ENCODE results near the gene TAF8. TPM values are rescaled to one million over a fixed set of nuclear protein-coding genes. Genes with fewer than 3 reads are reported as not detected.

Gene TAF8
- total RNA-seq, 1 experiment from 2014 or later: 20.7 TPM

DNA sequence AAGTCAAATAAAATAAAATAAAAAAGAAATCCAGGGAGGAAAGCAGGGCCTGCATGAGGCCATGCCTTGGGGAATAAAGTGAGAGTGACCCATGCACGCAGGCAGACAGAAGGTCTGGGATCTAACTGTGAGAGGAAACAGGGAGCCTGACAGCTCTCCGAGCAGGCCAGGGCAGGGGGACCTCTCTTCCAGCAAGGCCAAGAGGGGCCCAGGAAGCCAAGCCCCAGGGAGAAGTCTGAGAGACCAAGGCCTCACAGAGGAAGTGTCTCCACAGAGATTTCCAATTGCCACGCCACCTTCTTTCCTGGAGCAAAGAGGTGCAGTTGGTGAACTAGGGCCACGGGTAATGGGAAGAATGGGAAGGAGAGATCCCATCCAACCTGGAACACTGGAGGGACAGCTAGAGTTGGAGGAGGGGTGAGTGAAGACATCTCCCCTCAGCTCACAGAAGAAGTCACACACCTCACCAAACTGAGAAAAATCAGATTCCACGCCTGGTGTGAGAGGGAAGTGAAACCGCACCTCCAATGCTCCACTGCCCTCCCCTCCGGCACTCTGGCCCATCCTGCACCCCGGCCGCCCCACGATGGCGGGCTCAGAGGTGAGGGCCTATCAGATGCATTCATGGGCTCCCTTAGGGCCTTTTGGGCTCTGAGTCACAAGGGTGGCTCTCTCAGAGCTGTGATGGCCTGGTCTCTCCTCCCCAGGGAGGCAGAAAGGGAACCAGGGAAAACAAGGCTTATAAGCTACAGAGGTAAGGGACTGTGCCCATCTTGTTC lies 25.1 kb upstream of the TAF8 start:
- no peaks in the 10 kb centered on the region for H3K27me3 ChIP-seq (ENCODE audit: low read length)
- no peaks in the 10 kb centered on the region for H3K9me2 ChIP-seq (replicated peaks; ENCODE audit: low read length)
- intact Hi-C loops (cut with micrococcal nuclease): no loop called here
- H4K20me1 ChIP-seq (ENCODE audit: low read length): no peaks in the 10 kb centered on the region
- POLR2A ChIA-PET (ENCODE audit: unreplicated experiment): no interaction called here
- H3K4me3 ChIP-seq (ENCODE audit: low read length): no peak overlapping the region
- H3K4me2 ChIP-seq (ENCODE audit: low read length): no peak overlapping the region
- H3K4me1 ChIP-seq (ENCODE audit: insufficient read depth, low read length): peaks cover 5% of the 10 kb centered on the region
- no peaks in the 10 kb centered on the region for H3K79me2 ChIP-seq (ENCODE audit: low read length)
- TF ChIP-seq EZH2phosphoT487 (IDR thresholded peaks at IDR 0.05; ENCODE audit: borderline replicate concordance, low read length) (no peak), EZH2 (IDR thresholded peaks at IDR 0.05; ENCODE audit: low read length, unreplicated experiment) (no peak), CTCF (conservative IDR thresholded peaks at IDR 0.05; ENCODE audit: low read depth, low read length) (no peak)
- no peaks in the 10 kb centered on the region for H3F3A ChIP-seq (ENCODE audit: low read length, unreplicated experiment)
- no peak overlapping the region for H3K9ac ChIP-seq (ENCODE audit: low read length)
- H2AFZ ChIP-seq (ENCODE audit: low read length): no peak overlapping the region
- ATAC-seq (no peak), DNase-seq (no peak)
- CTCF ChIA-PET: no interaction called here
- H3K36me3 ChIP-seq (ENCODE audit: low read depth, low read length): no peaks in the 10 kb centered on the region
- no TSS peak for BruUV-seq (replicated peaks)
- H3K27ac ChIP-seq (ENCODE audit: low read length): no peak overlapping the region
- no peaks in the 10 kb centered on the region for H3K9me3 ChIP-seq (ENCODE audit: low read length)

- Histone ChIP-seq H3K9me2 (replicated peaks; ENCODE audit: low read length) (no peaks in the 10 kb centered on the region), H4K20me1 (ENCODE audit: low read length) (no peaks in the 10 kb centered on the region), H3K27me3 (ENCODE audit: low read length) (no peaks in the 10 kb centered on the region), H3K4me3 (ENCODE audit: low read length) (no peak overlapping the region), H3K4me1 (ENCODE audit: insufficient read depth, low read length) (peaks cover 5% of the 10 kb centered on the region), H3K79me2 (ENCODE audit: low read length) (no peaks in the 10 kb centered on the region), H3K27ac (ENCODE audit: low read length) (no peak overlapping the region), H3K36me3 (ENCODE audit: low read depth, low read length) (no peaks in the 10 kb centered on the region), H3F3A (ENCODE audit: low read length, unreplicated experiment) (no peaks in the 10 kb centered on the region), H2AFZ (ENCODE audit: low read length) (no peak overlapping the region), H3K9me3 (ENCODE audit: low read length) (no peaks in the 10 kb centered on the region), H3K9ac (ENCODE audit: low read length) (no peak overlapping the region), H3K4me2 (ENCODE audit: low read length) (no peak overlapping the region)
- ChIA-PET POLR2A (ENCODE audit: unreplicated experiment) (no interaction called here), CTCF (interaction anchor here (0.6 kb wide), 1 partner anchor 410 kb away, joined by 5 read pairs; no protein-coding TSS in a partner anchor)
- TF ChIP-seq EZH2phosphoT487 (IDR thresholded peaks at IDR 0.05; ENCODE audit: borderline replicate concordance, low read length): no peak
- TF ChIP-seq EZH2 (IDR thresholded peaks at IDR 0.05; ENCODE audit: low read length, unreplicated experiment): no peak
- no peak for TF ChIP-seq CTCF (conservative IDR thresholded peaks at IDR 0.05; ENCODE audit: low read depth, low read length)
- ATAC-seq (no peak), DNase-seq (no peak)
- no TSS peak for BruUV-seq (replicated peaks)
- intact Hi-C loops (cut with micrococcal nuclease): no loop called here
Measured at GRCh38 chr6:42025845-42026243, 24.5 kb upstream of the TAF8 start.

DNA sequence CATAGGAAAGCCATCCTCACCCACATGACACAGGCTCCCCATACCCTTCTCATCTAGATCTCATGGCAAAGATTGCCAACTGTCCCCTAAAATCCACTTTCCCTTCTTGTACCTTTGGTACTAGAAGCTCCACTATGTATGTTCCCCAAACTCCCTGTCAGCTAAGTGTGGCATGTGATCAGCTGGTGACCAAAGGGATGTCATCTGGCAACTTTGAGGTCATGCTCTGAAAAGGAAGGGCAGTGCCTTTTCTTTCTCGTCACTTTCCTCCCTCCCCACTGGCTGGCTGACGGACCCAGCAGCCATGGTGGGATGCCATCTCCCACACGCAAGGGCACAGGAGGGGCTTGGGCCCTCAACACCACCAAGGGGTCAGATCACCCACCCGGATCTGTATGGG lies 23.8 kb upstream of the TAF8 start:
- H3K4me1 ChIP-seq (ENCODE audit: insufficient read depth, low read length): peaks cover 5% of the 10 kb centered on the region
- POLR2A ChIA-PET (ENCODE audit: unreplicated experiment): no interaction called here
- H3F3A ChIP-seq (ENCODE audit: low read length, unreplicated experiment): no peaks in the 10 kb centered on the region
- H3K27ac ChIP-seq (ENCODE audit: low read length): no peak overlapping the region
- no peaks in the 10 kb centered on the region for H3K27me3 ChIP-seq (ENCODE audit: low read length)
- no peak overlapping the region for H2AFZ ChIP-seq (ENCODE audit: low read length)
- H3K4me2 ChIP-seq (ENCODE audit: low read length): no peak overlapping the region
- H3K36me3 ChIP-seq (ENCODE audit: low read depth, low read length): no peaks in the 10 kb centered on the region
- H4K20me1 ChIP-seq (ENCODE audit: low read length): no peaks in the 10 kb centered on the region
- H3K9me2 ChIP-seq (replicated peaks; ENCODE audit: low read length): no peaks in the 10 kb centered on the region
- ATAC-seq: no peak
- H3K9ac ChIP-seq (ENCODE audit: low read length): no peak overlapping the region
- BruUV-seq (replicated peaks): no TSS peak
- H3K4me3 ChIP-seq (ENCODE audit: low read length): no peak overlapping the region
- no peak for TF ChIP-seq CTCF (conservative IDR thresholded peaks at IDR 0.05; ENCODE audit: low read depth, low read length)
- TF ChIP-seq EZH2 (IDR thresholded peaks at IDR 0.05; ENCODE audit: low read length, unreplicated experiment): no peak
- no peak for TF ChIP-seq EZH2phosphoT487 (IDR thresholded peaks at IDR 0.05; ENCODE audit: borderline replicate concordance, low read length)
- no peaks in the 10 kb centered on the region for H3K9me3 ChIP-seq (ENCODE audit: low read length)
- intact Hi-C loops (cut with micrococcal nuclease): no loop called here
- no peaks in the 10 kb centered on the region for H3K79me2 ChIP-seq (ENCODE audit: low read length)
- CTCF ChIA-PET: interaction anchor here (0.6 kb wide), 1 partner anchor 411 kb away, joined by 5 read pairs; no protein-coding TSS in a partner anchor
- no peak for DNase-seq

Data from PC-3 (cell line).